ENCODE measurements around the gene PNMA1. TPM values are rescaled to one million over a fixed set of nuclear protein-coding genes. Genes with fewer than 3 reads are reported as not detected.
A peak's percentile ranks its signal among the peaks of the same experiment; 100 is the strongest.

The PNMA1 gene
- total RNA-seq, 6 experiments from 2014 or later, result 1.7 to 7.6 (median 3.7) TPM

- Histone ChIP-seq H3K4me3 (no peak overlapping the region), H3K4me1 (peaks cover 2 to 56% (median 22%) of the 10 kb centered on the region in 4 donors), H3K27ac (peak overlapping the region in 1 of 3 donors; percentile 10), H3K36me3 (peaks cover 4 to 55% (median 23%) of the 10 kb centered on the region in 4 donors), H3K9me3 (no peaks in the 10 kb centered on the region), H3K27me3 (no peaks in the 10 kb centered on the region)
- DNase-seq (no peak), ATAC-seq (no peak)
- intact Hi-C loops (cut with DNase I), result no loop called here
- TF ChIP-seq POLR2A (IDR thresholded peaks at IDR 0.05) (no peak), CTCF (IDR thresholded peaks at IDR 0.05) (no peak)
These were observed 6.5 kb upstream of the PNMA1 start for GRCh38 chr14:73720636-73721035.

GRCh38 chr14:73719791-73720190, 5.6 kb upstream of the PNMA1 start:
- Histone ChIP-seq H3K4me1 (peaks cover 2 to 48% (median 15%) of the 10 kb centered on the region in 4 donors), H3K27ac (no peak overlapping the region), H3K36me3 (peaks cover 4 to 48% (median 23%) of the 10 kb centered on the region in 4 donors), H3K27me3 (no peaks in the 10 kb centered on the region), H3K9me3 (no peaks in the 10 kb centered on the region), H3K4me3 (no peak overlapping the region)
- intact Hi-C loops (cut with DNase I), result loop anchor here in 1 of 2 donors (10.0 kb wide), 1 partner anchor 85 kb away; no protein-coding TSS in a partner anchor
- ATAC-seq, result peak; percentile 3 to 58 (median 20)
- 64% methylated on average over 5 of the region's 8 CpGs for WGBS (ENCODE audit: insufficient coverage, low coverage, low lambda C conversion rate, missing lambda C conversion rate)
- DNase-seq, result peak in 2 of 3 donors; percentile 33 to 80
- TF ChIP-seq POLR2A (IDR thresholded peaks at IDR 0.05), result no peak
- TF ChIP-seq CTCF (IDR thresholded peaks at IDR 0.05), result no peak

GRCh38 chr14:73719361-73719760, 5.2 kb upstream of the PNMA1 start:
- ATAC-seq (no peak), DNase-seq (no peak)
- intact Hi-C loops (cut with DNase I), result loop anchor here in 1 of 2 donors (10.0 kb wide), 1 partner anchor 85 kb away; no protein-coding TSS in a partner anchor
- Histone ChIP-seq H3K9me3 (no peaks in the 10 kb centered on the region), H3K27me3 (no peaks in the 10 kb centered on the region), H3K36me3 (peaks cover 4 to 48% (median 23%) of the 10 kb centered on the region in 4 donors), H3K27ac (no peak overlapping the region), H3K4me3 (no peak overlapping the region), H3K4me1 (peaks cover 2 to 46% (median 11%) of the 10 kb centered on the region in 4 donors)
- no peak for TF ChIP-seq POLR2A (IDR thresholded peaks at IDR 0.05)
- TF ChIP-seq CTCF (IDR thresholded peaks at IDR 0.05), result no peak
- WGBS (ENCODE audit: insufficient coverage, low coverage, low lambda C conversion rate, missing lambda C conversion rate), result 80% methylated on average over 6 of the region's 13 CpGs

- ATAC-seq (no peak), DNase-seq (no peak)
- Histone ChIP-seq H3K4me1 (peaks cover 2 to 44% (median 8%) of the 10 kb centered on the region in 4 donors), H3K27ac (no peak overlapping the region), H3K9me3 (no peaks in the 10 kb centered on the region), H3K4me3 (no peak overlapping the region), H3K36me3 (peaks cover 4 to 48% (median 23%) of the 10 kb centered on the region in 4 donors), H3K27me3 (no peaks in the 10 kb centered on the region)
- WGBS (ENCODE audit: insufficient coverage, low coverage, low lambda C conversion rate, missing lambda C conversion rate), result 86% methylated on average over 36 of the region's 55 CpGs
- TF ChIP-seq POLR2A (IDR thresholded peaks at IDR 0.05) (no peak), CTCF (IDR thresholded peaks at IDR 0.05) (no peak)
- intact Hi-C loops (cut with DNase I), result loop anchor here in 1 of 2 donors (10.0 kb wide), 1 partner anchor 84 kb away; no protein-coding TSS in a partner anchor
These were observed 4.5 kb upstream of the PNMA1 start for GRCh38 chr14:73718418-73719251.

Measured in right lobe of liver (tissue), 6 donors.